ENCODE data around the gene SIDT1. TPM values are rescaled to one million over a fixed set of nuclear protein-coding genes. Genes with fewer than 3 reads are reported as not detected.

Gene SIDT1
- total RNA-seq, 1 donor from 2014 or later = not detected

DNA sequence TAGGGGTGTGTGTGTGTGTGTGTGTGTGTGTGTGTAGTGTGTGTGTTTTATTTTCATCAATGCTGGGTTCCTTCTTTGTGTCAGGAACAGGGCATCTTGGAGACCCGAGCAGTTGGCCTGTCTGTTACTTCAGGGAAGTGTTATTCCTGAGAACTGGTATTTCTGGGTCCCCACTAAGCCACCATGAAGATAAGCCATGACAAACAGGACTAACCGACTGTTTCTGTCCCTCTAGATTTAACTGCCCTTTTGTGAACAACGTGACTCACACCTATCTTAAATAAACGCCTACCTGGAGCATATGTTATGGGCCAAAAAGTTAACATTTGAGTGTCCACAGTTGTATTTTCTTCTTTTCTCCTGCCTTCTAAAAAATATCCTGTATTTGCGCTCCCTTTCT, 19.5 kb downstream of the SIDT1 start:
- peaks cover 12% of the 10 kb centered on the region for H3K9me3 Mint-ChIP-seq (ENCODE audit: low read depth)
- no peaks in the 10 kb centered on the region for H3K4me1 Mint-ChIP-seq (ENCODE audit: low read depth)
- H3K27me3 Mint-ChIP-seq (ENCODE audit: low read depth) = peaks cover 32% of the 10 kb centered on the region
- peaks cover 2% of the 10 kb centered on the region for H3K36me3 Mint-ChIP-seq (ENCODE audit: low read depth)
- TF ChIP-seq CTCF (IDR thresholded peaks at IDR 0.05) = no peak
- no peak overlapping the region for H3K4me3 Mint-ChIP-seq (ENCODE audit: unreplicated experiment)
- DNase-seq (ENCODE audit: low spot score) = no peak
- H3K27ac Mint-ChIP-seq (ENCODE audit: unreplicated experiment) = no peak overlapping the region

GRCh38 chr3:113552851-113553250, 20.5 kb downstream of the SIDT1 start:
- no peak for TF ChIP-seq CTCF (IDR thresholded peaks at IDR 0.05)

DNA sequence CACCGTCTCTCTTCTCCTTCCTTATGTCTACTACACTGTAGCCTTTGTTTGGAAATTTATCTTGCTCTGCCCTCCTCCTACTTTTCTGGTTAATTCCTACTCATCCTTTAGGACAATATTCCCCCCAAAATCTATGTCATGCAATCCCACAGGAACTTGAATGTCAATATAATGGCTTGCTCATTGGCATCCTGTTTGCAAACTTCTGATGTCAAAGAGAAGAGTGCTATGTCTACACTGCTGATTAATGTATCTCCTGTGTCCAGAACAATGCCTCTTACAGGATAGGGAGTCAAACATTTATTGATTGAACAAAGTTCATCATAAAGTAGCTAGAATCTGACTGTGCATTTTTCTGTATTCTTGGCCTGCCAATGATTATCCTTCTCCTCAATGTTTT, 22.8 kb downstream of the SIDT1 start:
- Mint-ChIP-seq H3K36me3 (ENCODE audit: low read depth) (no peaks in the 10 kb centered on the region), H3K4me3 (ENCODE audit: unreplicated experiment) (no peak overlapping the region), H3K4me1 (ENCODE audit: low read depth) (no peaks in the 10 kb centered on the region), H3K27ac (ENCODE audit: unreplicated experiment) (no peak overlapping the region), H3K27me3 (ENCODE audit: low read depth) (peaks cover 11% of the 10 kb centered on the region), H3K9me3 (ENCODE audit: low read depth) (no peaks in the 10 kb centered on the region)
- DNase-seq (ENCODE audit: low spot score) = no peak
- TF ChIP-seq CTCF (IDR thresholded peaks at IDR 0.05) = no peak

More at GRCh38 chr3:113552851-113553250, 20.5 kb downstream of the SIDT1 start:
- H3K9me3 Mint-ChIP-seq (ENCODE audit: low read depth) = peaks cover 12% of the 10 kb centered on the region
- no peak for DNase-seq (ENCODE audit: low spot score)
- H3K4me1 Mint-ChIP-seq (ENCODE audit: low read depth) = no peaks in the 10 kb centered on the region
- no peak overlapping the region for H3K27ac Mint-ChIP-seq (ENCODE audit: unreplicated experiment)
- peaks cover 29% of the 10 kb centered on the region for H3K27me3 Mint-ChIP-seq (ENCODE audit: low read depth)
- peaks cover 2% of the 10 kb centered on the region for H3K36me3 Mint-ChIP-seq (ENCODE audit: low read depth)
- no peak overlapping the region for H3K4me3 Mint-ChIP-seq (ENCODE audit: unreplicated experiment)

DNA sequence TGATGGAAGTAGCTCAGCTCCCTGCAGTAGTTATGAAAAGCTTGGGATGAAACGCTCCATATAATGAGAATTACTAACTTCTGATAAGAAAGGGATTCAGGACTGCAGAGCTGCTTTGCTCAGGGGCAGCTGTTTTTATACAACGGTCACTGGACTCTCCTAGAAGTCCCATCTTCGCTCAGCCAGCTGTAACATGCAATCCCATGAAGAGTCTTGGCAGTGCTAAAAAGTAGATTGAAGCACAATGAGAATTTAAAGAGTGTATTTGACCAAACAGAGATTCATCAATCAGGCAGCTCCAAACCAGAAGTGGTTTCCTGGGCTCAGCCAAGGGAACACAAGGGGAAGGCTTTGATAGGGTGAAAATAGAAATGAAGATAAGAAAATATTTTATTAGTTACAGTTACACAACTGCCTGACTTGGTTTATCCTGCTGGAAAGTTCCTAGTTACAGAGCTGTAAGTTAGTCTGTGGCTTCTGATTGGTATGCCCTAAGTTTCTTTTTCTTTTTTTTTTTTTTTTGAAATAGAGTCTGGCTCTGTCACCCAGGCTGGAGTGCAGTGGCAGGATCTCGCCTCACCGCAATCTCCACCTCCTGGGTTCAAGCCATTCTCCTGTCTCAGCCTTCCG, 24.1 kb downstream of the SIDT1 start:
- Mint-ChIP-seq H3K27me3 (ENCODE audit: low read depth) (peaks cover 6% of the 10 kb centered on the region), H3K36me3 (ENCODE audit: low read depth) (no peaks in the 10 kb centered on the region), H3K27ac (ENCODE audit: unreplicated experiment) (no peak overlapping the region)

DNA sequence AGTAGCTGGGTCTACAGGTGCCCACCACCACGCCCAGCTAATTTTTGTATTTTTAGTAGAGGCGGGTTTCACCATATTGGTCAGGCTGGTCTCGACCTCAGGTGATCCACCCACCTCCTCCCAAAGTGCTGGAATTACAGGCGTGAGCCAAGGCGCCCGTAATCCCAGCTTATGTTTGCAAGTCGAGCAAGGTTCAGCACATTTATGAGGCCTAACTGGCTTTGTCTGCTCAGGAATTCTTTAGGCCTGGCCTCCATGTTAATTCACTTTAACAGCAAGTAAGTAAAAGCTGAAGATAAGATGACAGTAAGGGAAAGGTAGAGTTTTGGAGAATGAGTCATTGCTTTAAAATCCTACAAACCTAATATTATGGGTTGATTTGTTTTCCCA, 24.6 kb downstream of the SIDT1 start:
- Mint-ChIP-seq H3K27ac (ENCODE audit: unreplicated experiment) (no peak overlapping the region), H3K4me3 (ENCODE audit: unreplicated experiment) (no peak overlapping the region), H3K4me1 (ENCODE audit: low read depth) (no peaks in the 10 kb centered on the region), H3K36me3 (ENCODE audit: low read depth) (no peaks in the 10 kb centered on the region), H3K27me3 (ENCODE audit: low read depth) (peaks cover 5% of the 10 kb centered on the region), H3K9me3 (ENCODE audit: low read depth) (no peaks in the 10 kb centered on the region)
- DNase-seq (ENCODE audit: low spot score) = no peak
- TF ChIP-seq CTCF (IDR thresholded peaks at IDR 0.05) = no peak

More for the DNA sequence above, 24.1 kb downstream of the SIDT1 start:
- no peaks in the 10 kb centered on the region for H3K9me3 Mint-ChIP-seq (ENCODE audit: low read depth)
- DNase-seq (ENCODE audit: low spot score) = no peak
- no peak overlapping the region for H3K4me3 Mint-ChIP-seq (ENCODE audit: unreplicated experiment)
- TF ChIP-seq CTCF (IDR thresholded peaks at IDR 0.05) = no peak
- no peaks in the 10 kb centered on the region for H3K4me1 Mint-ChIP-seq (ENCODE audit: low read depth)

Data from chondrocyte (in vitro differentiated cells).